RWPE2 (cell line): ENCODE measurements around the gene GID8.

ENCODE experiments used
- ATAC-seq: fragments of 200-7000 bp; cut with Tn5 transposase; 3 replicates; pipeline ENCODE4 v1.9.1; 2021; ENCODE audit warnings: low read depth
- DNase-seq: peaks from one replicate; pipeline ENCODE4 v3.0.0-alpha.2; 2020; ENCODE audit warnings: low spot score
- H3K27ac ChIP-seq: fragments of 450-650 bp; 2 replicates; pipeline ENCODE4 v1.5.1; 2017; ENCODE audit warnings: mild to moderate bottlenecking; ENCODE audit not compliant: poor library complexity, severe bottlenecking
- H3K27me3 ChIP-seq: fragments of 250-450 bp; sonication (Bioruptor Pico); 2 replicates; pipeline ENCODE4 v1.5.1; 2021; ENCODE audit warnings: mild to moderate bottlenecking, moderate library complexity; ENCODE audit not compliant: insufficient read depth, poor library complexity, severe bottlenecking
- H3K36me3 ChIP-seq: fragments of 250-450 bp; sonication (Bioruptor Pico); 2 replicates; pipeline ENCODE4 v1.5.1; 2020; ENCODE audit warnings: low read depth, mild to moderate bottlenecking, moderate library complexity
- H3K4me1 ChIP-seq: fragments of 250-450 bp; sonication (Bioruptor Pico); 2 replicates; pipeline ENCODE4 v1.5.1; 2021; ENCODE audit warnings: mild to moderate bottlenecking, moderate library complexity; ENCODE audit not compliant: insufficient read depth, poor library complexity, severe bottlenecking
- H3K4me3 ChIP-seq: fragments of 250-450 bp; sonication (Bioruptor Pico); 2 replicates; pipeline ENCODE4 v1.5.1; 2021; ENCODE audit warnings: mild to moderate bottlenecking, moderate library complexity; ENCODE audit not compliant: severe bottlenecking
- H3K9me3 ChIP-seq: fragments of 250-450 bp; sonication (Bioruptor Pico); 2 replicates; pipeline ENCODE4 v1.5.1; 2021; ENCODE audit warnings: mild to moderate bottlenecking, moderate library complexity; ENCODE audit not compliant: severe bottlenecking
- CTCF ChIP-seq: fragments of 450-650 bp; IDR thresholded peaks from one replicate; pipeline ENCODE4 v1.5.1; 2017; ENCODE audit warnings: mild to moderate bottlenecking, moderate library complexity; ENCODE audit not compliant: poor library complexity, severe bottlenecking

The GID8 gene

GRCh38 chr20:62910777-62911497 is 27.0 kb upstream of the GID8 start:
- Histone ChIP-seq H3K9me3 (no peaks in the 10 kb centered on the region), H3K4me3 (no peak overlapping the region), H3K36me3 (peaks cover 100% of the 10 kb centered on the region), H3K27me3 (no peaks in the 10 kb centered on the region), H3K27ac (no peak overlapping the region), H3K4me1 (no peaks in the 10 kb centered on the region)
- TF ChIP-seq CTCF = no peak
- no peak for ATAC-seq
- DNase-seq = peak; percentile 82

- TF ChIP-seq CTCF = no peak
- Histone ChIP-seq H3K27me3 (no peaks in the 10 kb centered on the region), H3K4me3 (no peak overlapping the region), H3K4me1 (peaks cover 4% of the 10 kb centered on the region), H3K9me3 (no peaks in the 10 kb centered on the region), H3K36me3 (peaks cover 97% of the 10 kb centered on the region), H3K27ac (no peak overlapping the region)
- ATAC-seq = no peak
- DNase-seq = peak; percentile 74
These were observed 26.2 kb upstream of the GID8 start for GRCh38 chr20:62911701-62912280.

- no peaks in the 10 kb centered on the region for H3K27me3 ChIP-seq
- DNase-seq (peak; percentile 61), ATAC-seq (no peak)
- no peaks in the 10 kb centered on the region for H3K9me3 ChIP-seq
- no peak for TF ChIP-seq CTCF
- H3K4me1 ChIP-seq = peaks cover 18% of the 10 kb centered on the region
- H3K36me3 ChIP-seq = peaks cover 83% of the 10 kb centered on the region
- no peak overlapping the region for H3K4me3 ChIP-seq
- no peak overlapping the region for H3K27ac ChIP-seq
These were observed 24.8 kb upstream of the GID8 start for GRCh38 chr20:62913043-62913630.

- no peak overlapping the region for H3K4me3 ChIP-seq
These were observed 23.5 kb upstream of the GID8 start for GRCh38 chr20:62914436-62914835.

More at GRCh38 chr20:62914436-62914835, 23.5 kb upstream of the GID8 start:
- peaks cover 25% of the 10 kb centered on the region for H3K4me1 ChIP-seq
- H3K27ac ChIP-seq = no peak overlapping the region
- no peaks in the 10 kb centered on the region for H3K9me3 ChIP-seq
- peak; percentile 78 for DNase-seq
- ATAC-seq = no peak
- H3K27me3 ChIP-seq = no peaks in the 10 kb centered on the region
- TF ChIP-seq CTCF = no peak
- peaks cover 70% of the 10 kb centered on the region for H3K36me3 ChIP-seq
